ENCODE measurements around the gene TENM4.

GRCh38 chr11:79028225-79028624, 412.6 kb downstream of the TENM4 start:
- no peak for TF ChIP-seq CTCF (IDR thresholded peaks at IDR 0.05)
- TF ChIP-seq POLR2AphosphoS5 (IDR thresholded peaks at IDR 0.05), result no peak
